ENCODE data around the gene NRTN. TPM values are rescaled to one million over a fixed set of nuclear protein-coding genes. Genes with fewer than 3 reads are reported as not detected.

Gene NRTN
- total RNA-seq, 1 experiment from 2014 or later = 3.9 TPM

DNA sequence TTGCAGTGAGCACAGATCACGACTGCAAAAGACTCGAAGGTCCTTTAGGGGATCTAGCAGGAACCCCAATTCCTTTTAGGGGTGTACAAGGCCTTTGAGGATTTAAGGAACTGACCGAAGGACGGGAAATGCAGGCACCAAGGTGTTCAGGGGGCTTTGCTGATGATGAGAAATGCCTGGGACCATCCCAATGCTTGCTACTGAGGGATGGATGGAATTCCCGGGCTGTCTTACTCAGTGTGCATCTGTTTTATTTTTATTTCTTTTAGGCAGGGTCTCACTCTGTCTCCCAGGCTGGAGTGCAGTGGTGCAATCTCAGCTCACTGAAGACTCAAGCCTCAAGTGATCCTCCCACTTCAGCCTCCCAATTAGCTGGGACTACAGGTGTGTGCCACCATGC lies 31.6 kb upstream of the NRTN start:
- Histone ChIP-seq H3K4me1 (ENCODE audit: insufficient read depth, low read length) (no peaks in the 10 kb centered on the region), H3K9ac (ENCODE audit: low read length) (peak overlapping the region; percentile 23; the same call in 1 of the 2 replicates), H2AFZ (ENCODE audit: low read length) (peak overlapping the region; percentile 70), H4K20me1 (ENCODE audit: low read length) (no peaks in the 10 kb centered on the region), H3K27me3 (ENCODE audit: low read length) (no peaks in the 10 kb centered on the region), H3K27ac (ENCODE audit: low read length) (no peak overlapping the region), H3K9me3 (ENCODE audit: low read length) (no peaks in the 10 kb centered on the region), H3K9me2 (replicated peaks; ENCODE audit: low read length) (no peaks in the 10 kb centered on the region), H3K36me3 (ENCODE audit: low read depth, low read length) (no peaks in the 10 kb centered on the region), H3K4me2 (ENCODE audit: low read length) (peak overlapping the region; percentile 43; the same call in 1 of the 2 replicates), H3K79me2 (ENCODE audit: low read length) (no peaks in the 10 kb centered on the region), H3K4me3 (ENCODE audit: low read length) (no peak overlapping the region), H3F3A (ENCODE audit: low read length, unreplicated experiment) (no peaks in the 10 kb centered on the region)
- DNase-seq (no peak), ATAC-seq (no peak)
- BruUV-seq (replicated peaks) = TSS peak; percentile 98
- POLR2A ChIA-PET (ENCODE audit: unreplicated experiment) = interaction anchor here (0.6 kb wide), 1 partner anchor 126 kb away, joined by 5 read pairs; no protein-coding TSS in a partner anchor
- TF ChIP-seq, protein P1, sequence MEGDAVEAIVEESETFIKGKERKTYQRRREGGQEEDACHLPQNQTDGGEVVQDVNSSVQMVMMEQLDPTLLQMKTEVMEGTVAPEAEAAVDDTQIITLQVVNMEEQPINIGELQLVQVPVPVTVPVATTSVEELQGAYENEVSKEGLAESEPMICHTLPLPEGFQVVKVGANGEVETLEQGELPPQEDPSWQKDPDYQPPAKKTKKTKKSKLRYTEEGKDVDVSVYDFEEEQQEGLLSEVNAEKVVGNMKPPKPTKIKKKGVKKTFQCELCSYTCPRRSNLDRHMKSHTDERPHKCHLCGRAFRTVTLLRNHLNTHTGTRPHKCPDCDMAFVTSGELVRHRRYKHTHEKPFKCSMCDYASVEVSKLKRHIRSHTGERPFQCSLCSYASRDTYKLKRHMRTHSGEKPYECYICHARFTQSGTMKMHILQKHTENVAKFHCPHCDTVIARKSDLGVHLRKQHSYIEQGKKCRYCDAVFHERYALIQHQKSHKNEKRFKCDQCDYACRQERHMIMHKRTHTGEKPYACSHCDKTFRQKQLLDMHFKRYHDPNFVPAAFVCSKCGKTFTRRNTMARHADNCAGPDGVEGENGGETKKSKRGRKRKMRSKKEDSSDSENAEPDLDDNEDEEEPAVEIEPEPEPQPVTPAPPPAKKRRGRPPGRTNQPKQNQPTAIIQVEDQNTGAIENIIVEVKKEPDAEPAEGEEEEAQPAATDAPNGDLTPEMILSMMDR (conservative IDR thresholded peaks at IDR 0.05; ENCODE audit: low read depth, low read length) = no peak
- no peak for TF ChIP-seq EZH2phosphoT487 (IDR thresholded peaks at IDR 0.05; ENCODE audit: borderline replicate concordance, low read length)
- TF ChIP-seq EZH2 (IDR thresholded peaks at IDR 0.05; ENCODE audit: low read length, unreplicated experiment) = no peak
- CTCF ChIA-PET = interaction anchor here (0.6 to 1.4 kb wide), 3 partner anchors 21 to 131 kb away, joined by 3 to 31 read pairs (median 6); partner anchors contain the start of gene VMAC
- intact Hi-C loops (cut with micrococcal nuclease) = loop anchor here (1.0 to 2.0 kb wide), 3 partner anchors 21 to 119 kb away; partner anchors contain the start of genes CATSPERD and LONP1

DNA sequence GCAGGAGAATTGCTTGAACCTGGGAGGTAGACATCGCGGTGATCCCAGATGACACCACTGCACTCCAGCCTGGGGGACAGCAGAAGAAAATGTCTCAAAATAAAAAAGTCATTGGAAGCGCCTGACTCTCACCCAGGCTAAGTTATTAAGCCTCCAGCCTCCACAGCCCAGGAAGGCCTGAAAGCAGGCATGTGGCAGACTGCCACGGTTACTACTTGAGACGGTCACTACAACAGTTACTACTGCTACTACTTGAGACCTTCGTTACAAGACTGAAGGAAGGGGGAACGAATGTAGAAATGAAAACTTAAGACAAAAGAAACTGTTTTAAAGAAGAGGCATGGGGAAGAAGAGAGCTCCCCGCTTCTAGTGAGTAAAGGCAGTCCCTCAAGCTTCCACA lies 29.9 kb upstream of the NRTN start:
- Histone ChIP-seq H3K9me2 (replicated peaks; ENCODE audit: low read length) (no peaks in the 10 kb centered on the region), H3K4me2 (ENCODE audit: low read length) (no peak overlapping the region), H3K9me3 (ENCODE audit: low read length) (no peaks in the 10 kb centered on the region), H3K27ac (ENCODE audit: low read length) (no peak overlapping the region), H3K9ac (ENCODE audit: low read length) (no peak overlapping the region), H3K27me3 (ENCODE audit: low read length) (no peaks in the 10 kb centered on the region), H3K4me1 (ENCODE audit: insufficient read depth, low read length) (no peaks in the 10 kb centered on the region), H2AFZ (ENCODE audit: low read length) (no peak overlapping the region), H3K36me3 (ENCODE audit: low read depth, low read length) (no peaks in the 10 kb centered on the region), H3F3A (ENCODE audit: low read length, unreplicated experiment) (no peaks in the 10 kb centered on the region), H4K20me1 (ENCODE audit: low read length) (no peaks in the 10 kb centered on the region), H3K79me2 (ENCODE audit: low read length) (no peaks in the 10 kb centered on the region), H3K4me3 (ENCODE audit: low read length) (no peak overlapping the region)
- intact Hi-C loops (cut with micrococcal nuclease) = no loop called here
- DNase-seq = no peak
- ChIA-PET CTCF (no interaction called here), POLR2A (ENCODE audit: unreplicated experiment) (interaction anchor here (0.6 to 0.7 kb wide), 2 partner anchors 21 to 124 kb away, joined by 3 to 4 read pairs; no protein-coding TSS in a partner anchor)
- no TSS peak for BruUV-seq (replicated peaks)
- ATAC-seq = no peak
- no peak for TF ChIP-seq EZH2 (IDR thresholded peaks at IDR 0.05; ENCODE audit: low read length, unreplicated experiment)
- TF ChIP-seq, protein P1 (conservative IDR thresholded peaks at IDR 0.05; ENCODE audit: low read depth, low read length) = no peak
- no peak for TF ChIP-seq EZH2phosphoT487 (IDR thresholded peaks at IDR 0.05; ENCODE audit: borderline replicate concordance, low read length)

DNA sequence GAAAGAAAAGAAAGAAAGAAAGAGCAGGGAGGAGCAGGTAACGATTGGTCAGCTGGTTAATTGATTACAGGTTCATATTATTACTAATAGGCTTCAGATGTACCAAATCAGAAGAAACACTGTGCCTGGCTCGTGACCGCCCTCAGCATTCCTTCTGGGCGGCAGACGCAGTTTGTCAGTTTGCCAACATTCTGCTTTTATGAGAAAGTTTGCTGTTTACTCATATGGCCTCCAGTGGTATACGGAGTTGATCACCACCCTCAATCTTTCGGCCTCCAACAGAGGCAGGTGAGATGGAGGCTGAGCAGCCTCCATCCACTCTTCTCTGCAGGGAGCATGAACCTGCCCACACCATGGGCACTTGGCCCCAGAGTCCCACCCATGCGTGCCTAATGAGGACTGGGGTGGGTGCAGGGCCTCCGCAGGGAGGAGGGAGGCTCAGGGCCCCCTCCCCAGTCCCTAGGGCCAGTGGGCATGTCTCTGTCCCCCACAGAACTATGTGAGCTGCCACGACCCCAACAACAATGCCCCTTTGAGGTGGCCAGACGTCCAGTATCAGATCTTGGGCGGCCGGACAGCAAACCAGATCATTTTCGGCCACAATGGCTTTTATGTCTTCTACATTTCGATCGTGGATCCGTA lies 29.1 kb upstream of the NRTN start:
- no peaks in the 10 kb centered on the region for H4K20me1 ChIP-seq (ENCODE audit: low read length)
- CTCF ChIA-PET = interaction anchor here (0.6 kb wide), 1 partner anchor 44 kb away, joined by 5 read pairs; no protein-coding TSS in a partner anchor
- intact Hi-C loops (cut with micrococcal nuclease) = no loop called here
- H3K9ac ChIP-seq (ENCODE audit: low read length) = no peak overlapping the region
- no peak overlapping the region for H3K4me3 ChIP-seq (ENCODE audit: low read length)
- DNase-seq (peak; percentile 93), ATAC-seq (peak; percentile 37; the same call in 1 of the 2 replicates)
- 0 out of 2 replicates have a peak overlapping the region, but pooled peaks have one; percentile 19 for H3K4me2 ChIP-seq (ENCODE audit: low read length)
- BruUV-seq (replicated peaks) = no TSS peak
- POLR2A ChIA-PET (ENCODE audit: unreplicated experiment) = interaction anchor here (0.6 kb wide), 1 partner anchor 123 kb away, joined by 4 read pairs; no protein-coding TSS in a partner anchor
- H3K9me3 ChIP-seq (ENCODE audit: low read length) = no peaks in the 10 kb centered on the region
- no peak overlapping the region for H2AFZ ChIP-seq (ENCODE audit: low read length)
- no peaks in the 10 kb centered on the region for H3K36me3 ChIP-seq (ENCODE audit: low read depth, low read length)
- no peaks in the 10 kb centered on the region for H3K79me2 ChIP-seq (ENCODE audit: low read length)
- H3K27me3 ChIP-seq (ENCODE audit: low read length) = no peaks in the 10 kb centered on the region
- no peak overlapping the region for H3K27ac ChIP-seq (ENCODE audit: low read length)
- no peaks in the 10 kb centered on the region for H3K4me1 ChIP-seq (ENCODE audit: insufficient read depth, low read length)
- H3K9me2 ChIP-seq (replicated peaks; ENCODE audit: low read length) = no peaks in the 10 kb centered on the region
- TF ChIP-seq EZH2 (IDR thresholded peaks at IDR 0.05; ENCODE audit: low read length, unreplicated experiment) = no peak
- TF ChIP-seq, protein P1 (conservative IDR thresholded peaks at IDR 0.05; ENCODE audit: low read depth, low read length) = no peak
- TF ChIP-seq EZH2phosphoT487 (IDR thresholded peaks at IDR 0.05; ENCODE audit: borderline replicate concordance, low read length) = no peak
- no peaks in the 10 kb centered on the region for H3F3A ChIP-seq (ENCODE audit: low read length, unreplicated experiment)
